Right lobe of liver (tissue), 6 donors: ENCODE data around the gene GUSB. TPM values are rescaled to one million over a fixed set of nuclear protein-coding genes. Genes with fewer than 3 reads are reported as not detected.

Source experiments
- ATAC-seq, 4 donors: fragments of 200-7000 bp; cut with Tn5 transposase; one replicate each; pipeline ENCODE4 v1.9.1; 2020; ENCODE audit warnings: mild to moderate bottlenecking in 4 of 4, moderate library complexity in 4 of 4
- DNase-seq, 3 donors: peaks; one replicate each; pipeline ENCODE4 v3.0.0-alpha.2; 2020
- H3K27ac ChIP-seq, 3 donors: fragments of 200-600 bp; one replicate each; pipeline ENCODE4 v1.8.0; 2022
- H3K27me3 ChIP-seq, 2 donors: fragments of 200-600 bp; one replicate each; pipeline ENCODE4 v1.8.0; 2022
- H3K36me3 ChIP-seq, 4 donors: fragments of 200-600 bp; sonication (generic) in 1 of 4; one replicate each; pipeline versions ENCODE4 v1.5.1 to v1.8.0; 2017 to 2022; ENCODE audit warnings: control low read depth in 1 of 4
- H3K4me1 ChIP-seq, 4 donors: fragments of 200-600 bp; sonication (generic) in 1 of 4; one replicate each; pipeline versions ENCODE4 v1.5.1 to v1.8.0; 2017 to 2022; ENCODE audit warnings: control low read depth in 1 of 4
- H3K4me3 ChIP-seq, 3 donors: fragments of 200-600 bp; one replicate each; pipeline ENCODE4 v1.8.0; 2022
- H3K9me3 ChIP-seq, 4 donors: fragments of 200-600 bp; sonication (generic) in 1 of 4; one replicate each; pipeline versions ENCODE4 v1.5.1 to v1.8.0; 2017 to 2022; ENCODE audit warnings: control low read depth in 1 of 4
- CTCF ChIP-seq, 4 donors: fragments of 200-600 bp in 3 of 4; fragments of 450-650 bp in 1 of 4; IDR thresholded peaks; one replicate each; pipeline versions ENCODE4 v1.5.1 to v1.8.0; 2016 to 2022; ENCODE audit warnings: antibody characterized with exemption in 4 of 4, mild to moderate bottlenecking in 2 of 4
- POLR2A ChIP-seq: fragments of 450-650 bp; IDR thresholded peaks from one replicate; pipeline ENCODE4 v1.6.1; 2017; ENCODE audit warnings: antibody characterized with exemption, mild to moderate bottlenecking
- WGBS: methylation state at CpG from one replicate; pipeline ENCODE4 v1.1.6; 2018; ENCODE audit warnings: low coverage, low lambda C conversion rate; ENCODE audit not compliant: insufficient coverage; ENCODE audit errors: missing lambda C conversion rate; 5-methylcytosine and 5-hydroxymethylcytosine counted together
- intact Hi-C, 2 donors: fragments of 100-400 bp; cut with DNase I; formaldehyde crosslinking; loops; one replicate each; pipeline versions ENCODE4 v1.11.2 to v1.14.1; 2022
- small RNA-seq, 2 experiments: library from RNA; depleted of rRNA; stranded (forward); fragments of <200 nt; gene quantifications; one replicate each; pipeline ENCODE3, GENCODE V24; 2016
- total RNA-seq, 6 experiments: library from RNA; depleted of rRNA in 2 of 6; stranded (reverse); fragments of >200 nt in 2 of 6; fragmentation: NEBNext Ultra II Directional in 3 of 6; extraction: Animal tissue kit (Norgen Biotek cat#: 25700) in 3 of 6; gene quantifications; one replicate each; pipeline versions ENCODE4 v1.1.0 to v1.2.4, GENCODE V29; 2016 to 2023
- donor health status: DM: no; HTN: yes; CAD: no.
- donor health status: DM: no; HTN: no; CAD: no.
- donor health status: DM: no; HTN: no; CAD: no.
- donor health status: DM: no; HTN: yes; CAD: no.
- donor health status: DM: no; HTN: yes; CAD: no.

The GUSB gene
- total RNA-seq, 6 experiments from 2014 or later = 49.1 to 87.2 (median 67.7) TPM

DNA sequence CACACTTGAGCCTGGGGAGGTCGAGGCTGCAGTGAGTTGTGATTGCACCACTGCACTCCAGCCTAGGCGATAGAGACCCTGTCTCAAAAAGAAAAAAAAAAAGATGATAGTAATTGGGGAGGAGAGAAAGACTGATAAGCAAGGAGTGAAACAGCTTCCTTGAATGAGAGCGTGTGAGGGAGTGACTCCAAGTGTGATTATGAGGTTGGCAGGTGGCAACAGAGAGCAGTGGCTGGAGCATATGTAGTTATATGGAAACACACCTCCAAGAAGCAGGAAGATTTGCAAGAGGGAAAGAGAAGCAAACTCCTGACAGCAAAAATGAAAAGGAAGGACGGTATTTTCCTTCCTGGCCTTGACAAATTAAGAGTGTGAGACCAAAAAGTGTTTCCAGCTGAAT lies 58.7 kb downstream of the GUSB start:
- intact Hi-C loops = no loop called here
- TF ChIP-seq CTCF (IDR thresholded peaks at IDR 0.05) (no peak), POLR2A (no peak)
- WGBS = 95% methylated on average over 4 of the region's 4 CpGs
- ATAC-seq (no peak), DNase-seq (no peak)
- no peaks in the 10 kb centered on the region for H3K36me3 ChIP-seq
- no peak overlapping the region for H3K27ac ChIP-seq
- peaks cover 0 to 12% (median 0%) of the 10 kb centered on the region in 4 donors for H3K4me1 ChIP-seq
- H3K4me3 ChIP-seq = no peak overlapping the region
- H3K9me3 ChIP-seq = no peaks in the 10 kb centered on the region
- no peaks in the 10 kb centered on the region for H3K27me3 ChIP-seq

GRCh38 chr7:65915921-65916657 lies 65.9 kb downstream of the GUSB start:
- no peaks in the 10 kb centered on the region for H3K36me3 ChIP-seq
- intact Hi-C loops = no loop called here
- no peaks in the 10 kb centered on the region for H3K27me3 ChIP-seq
- DNase-seq (no peak), ATAC-seq (no peak)
- H3K4me3 ChIP-seq = no peak overlapping the region
- TF ChIP-seq POLR2A (no peak), CTCF (IDR thresholded peaks at IDR 0.05) (no peak)
- H3K9me3 ChIP-seq = no peaks in the 10 kb centered on the region
- 92% methylated on average over 8 of the region's 8 CpGs for WGBS
- no peak overlapping the region for H3K27ac ChIP-seq
- no peaks in the 10 kb centered on the region for H3K4me1 ChIP-seq

DNA sequence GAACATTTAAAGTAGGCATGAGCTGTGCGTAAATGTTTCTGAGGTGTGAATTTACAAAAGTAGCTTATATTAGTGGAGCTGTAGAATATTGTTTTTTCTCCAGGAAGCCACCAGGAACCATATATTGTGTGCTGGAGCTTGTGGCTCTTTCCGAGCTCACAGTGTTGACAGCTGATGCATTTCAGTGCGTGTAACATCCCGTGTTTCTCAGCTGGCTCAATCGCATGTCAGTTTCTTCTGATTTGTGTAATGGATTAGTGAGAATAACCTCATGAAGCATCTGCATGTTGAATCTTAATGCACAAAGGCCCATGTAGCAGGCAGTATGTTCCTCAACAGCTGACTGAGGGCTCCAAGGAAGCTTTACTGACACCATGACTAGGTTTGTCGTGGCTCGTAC lies 69.8 kb downstream of the GUSB start:
- DNase-seq = no peak
- WGBS = 94% methylated on average over 7 of the region's 7 CpGs
- no peaks in the 10 kb centered on the region for H3K36me3 ChIP-seq
- intact Hi-C loops = no loop called here
- no peak for TF ChIP-seq CTCF (IDR thresholded peaks at IDR 0.05)
- no peak for TF ChIP-seq POLR2A
- H3K9me3 ChIP-seq = no peaks in the 10 kb centered on the region
- no peak overlapping the region for H3K4me3 ChIP-seq
- no peaks in the 10 kb centered on the region for H3K27me3 ChIP-seq
- H3K27ac ChIP-seq = no peak overlapping the region
- no peak for ATAC-seq
- H3K4me1 ChIP-seq = peaks cover 0 to 28% (median 3%) of the 10 kb centered on the region in 4 donors

Small RNA genes within 50 kb of the gene (small RNA-seq; reads per million reads assigned to genes)
- 0 reads per million in 2 experiments for gene AC073261.1

Other genes with a start within 250 kb of the GUSB start
- gene VKORC1L1, start 109.1 kb downstream of the GUSB start, total RNA-seq = 10 to 100 TPM in 5 of 6 experiments, 1 to 10 TPM in 1; 9.2 to 26.1 (median 13.2) TPM
- gene ASL, start 93.6 kb upstream of the GUSB start, total RNA-seq = 100 to 1,000 TPM; 161 to 356 (median 220) TPM
- gene CRCP, start 132.6 kb upstream of the GUSB start, total RNA-seq = 10 to 100 TPM; 17.2 to 38.0 (median 24.4) TPM
- gene TPST1, start 223.1 kb upstream of the GUSB start, total RNA-seq = 10 to 100 TPM; 18.0 to 40.5 (median 26.3) TPM